ENCODE results near the gene LIPA.
"Not testable (repeated sequence)": the region's sequence is repeated elsewhere in the genome, so short reads cannot be mapped to it uniquely, and the experiment has no call there.

Gene LIPA

DNA sequence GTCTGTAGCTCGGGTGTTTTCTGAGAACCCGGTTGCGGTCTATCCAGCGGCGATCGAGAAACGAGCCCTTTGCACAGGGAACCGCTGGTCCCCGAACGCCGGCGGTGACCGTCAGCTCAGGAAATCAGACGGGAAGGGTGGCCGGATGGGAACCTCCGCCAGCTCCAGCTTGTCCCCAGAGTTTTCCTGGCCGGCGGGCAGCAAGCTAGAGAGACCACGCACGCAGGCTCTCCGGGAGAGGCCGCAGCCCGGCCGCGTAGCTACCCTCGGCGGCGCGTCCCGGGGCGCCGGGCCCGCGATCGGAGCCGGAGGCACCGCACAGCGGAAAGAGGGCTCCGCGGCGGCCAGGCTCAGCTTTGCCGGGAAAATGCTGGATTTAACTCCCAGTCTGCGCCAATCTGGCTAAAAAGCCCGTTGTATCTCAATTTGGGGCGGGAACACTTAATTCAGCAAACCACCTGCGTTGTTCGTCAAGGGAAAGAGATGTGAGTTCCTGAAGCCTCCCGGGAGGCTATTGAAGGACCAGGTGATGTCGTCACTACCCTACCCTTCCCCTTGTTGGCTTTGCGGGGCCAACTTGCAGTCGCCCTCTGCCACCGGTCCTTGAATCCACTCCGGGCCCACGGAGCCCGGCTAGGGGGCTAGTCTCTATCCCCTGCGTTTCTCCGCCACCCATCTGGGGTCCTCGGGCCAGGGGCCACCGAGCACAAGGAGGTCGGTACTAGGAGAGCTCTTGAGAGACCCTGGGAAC lies 43.6 kb downstream of the LIPA start:
- DNase-seq (ENCODE audit: low spot score): no peak

DNA sequence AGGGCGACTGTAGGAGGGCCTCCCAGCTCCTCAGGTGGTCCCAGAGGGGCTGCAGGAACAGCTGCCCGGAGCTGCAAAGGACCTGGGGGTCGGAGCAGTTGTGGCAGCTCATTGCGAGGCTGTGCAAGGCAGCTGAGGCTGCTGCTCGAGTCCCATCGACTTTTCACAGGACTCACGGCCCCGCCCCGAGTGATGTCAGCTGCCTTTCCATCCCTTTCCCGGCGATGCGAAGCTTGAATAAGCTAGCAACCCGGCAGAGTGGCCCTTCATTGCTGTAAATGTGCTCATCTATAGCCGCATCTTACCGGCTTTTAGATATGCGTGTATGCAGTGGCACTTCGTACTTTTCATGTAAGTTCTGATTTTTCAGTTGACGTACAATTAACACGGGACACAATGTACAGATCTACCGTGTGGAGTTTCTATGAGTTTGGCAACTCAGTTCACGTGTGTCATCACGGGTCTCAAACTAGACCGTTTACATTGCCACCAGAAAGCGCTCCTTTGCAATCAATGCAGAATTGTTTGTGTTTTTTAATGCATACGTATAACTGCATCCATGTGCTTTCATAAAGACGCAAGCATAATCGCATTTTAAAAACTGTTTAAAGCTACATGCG lies 44.3 kb downstream of the LIPA start, which contains the start of gene CH25H:
TSS of gene CH25H (minus strand) at position 137 of the 620 bp plus-strand sequence. CDS start at position 112, 25 bp downstream.
- DNase-seq (ENCODE audit: low spot score): peak; percentile 46

DNA sequence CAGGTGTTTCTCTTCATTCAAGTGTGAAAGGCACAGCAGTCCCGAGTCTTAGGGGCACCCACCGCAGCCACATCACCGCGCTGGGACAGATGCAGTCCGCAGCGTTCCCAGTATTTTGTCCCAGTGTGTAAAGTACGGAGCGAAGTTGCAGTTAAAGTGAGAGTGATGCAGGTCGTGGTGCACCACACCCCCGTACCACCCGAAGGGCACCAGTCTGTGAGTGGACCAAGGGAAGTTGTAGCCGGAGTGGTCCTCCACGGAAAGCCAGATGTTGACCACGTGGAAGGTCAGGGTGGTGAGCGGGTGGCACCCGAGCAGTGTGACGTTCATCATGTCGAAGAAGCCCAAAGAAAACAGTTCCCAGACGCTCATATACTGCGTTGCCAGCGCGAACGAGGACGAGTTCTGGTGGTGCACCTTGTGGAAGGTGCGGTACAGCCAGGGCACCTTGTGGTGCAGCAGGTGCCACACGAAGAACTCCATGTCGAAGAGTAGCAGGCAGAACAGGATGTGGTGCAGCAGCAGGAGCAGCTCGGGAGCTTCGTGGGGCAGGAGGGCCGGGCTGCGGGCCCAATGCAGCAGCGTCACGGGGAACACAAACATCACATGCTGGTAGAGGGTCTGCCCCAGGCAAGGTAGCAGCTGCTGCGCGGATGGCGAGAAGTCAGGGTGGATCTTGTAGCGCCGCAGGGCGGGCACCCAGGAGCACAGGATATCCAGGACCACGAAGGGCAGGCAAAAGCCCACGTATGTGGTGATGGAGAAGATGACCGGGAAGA lies 45.0 kb downstream of the LIPA start:
- DNase-seq (ENCODE audit: low spot score): peak; percentile 7

DNA sequence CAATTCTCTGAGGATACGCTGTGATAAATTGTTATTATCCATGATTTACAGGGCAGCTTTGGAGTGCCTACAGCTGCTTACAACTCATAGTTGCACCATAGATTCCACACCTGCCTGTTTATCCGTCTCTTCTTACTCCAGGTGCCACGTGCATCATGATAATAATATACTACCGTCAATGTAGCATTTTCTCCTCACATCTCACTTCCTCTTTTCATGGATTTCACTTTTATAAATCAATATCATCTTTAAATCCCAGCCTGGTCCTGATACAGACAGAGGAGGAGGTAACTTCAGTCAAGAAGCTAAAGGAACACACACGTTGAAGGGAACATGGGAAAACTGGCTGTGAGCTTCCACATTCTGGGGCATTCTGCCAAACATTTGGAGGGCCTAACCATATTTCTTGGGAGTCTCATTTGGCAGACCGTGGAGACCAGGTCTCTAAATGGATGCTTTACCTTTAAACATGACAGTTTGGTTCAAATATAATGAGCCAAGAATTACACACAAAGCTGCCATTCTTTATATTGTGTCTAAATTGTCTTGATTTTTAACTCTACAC lies 46.9 kb downstream of the LIPA start:
- no peak for DNase-seq (ENCODE audit: low spot score)

DNA sequence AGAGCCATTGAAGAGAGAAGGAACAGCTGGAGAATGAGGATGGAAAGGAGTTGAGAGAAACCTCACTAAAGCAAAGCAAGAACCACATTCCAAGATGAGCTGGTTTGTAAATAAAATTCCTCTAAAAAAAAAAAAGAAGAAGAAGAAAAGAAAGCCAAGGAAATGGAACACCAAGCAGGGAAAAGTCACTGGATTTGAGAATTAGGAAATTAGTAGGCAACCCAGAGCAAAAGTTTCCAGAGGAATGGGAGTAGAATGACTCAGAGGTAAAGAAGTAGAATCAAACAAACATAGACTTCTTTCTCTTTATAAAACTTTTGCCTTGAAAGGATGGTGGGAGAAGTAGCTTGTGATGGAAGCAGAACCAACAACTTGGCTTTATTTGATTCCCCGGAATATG lies 48.3 kb downstream of the LIPA start:
- no peak for DNase-seq (ENCODE audit: low spot score)

DNA sequence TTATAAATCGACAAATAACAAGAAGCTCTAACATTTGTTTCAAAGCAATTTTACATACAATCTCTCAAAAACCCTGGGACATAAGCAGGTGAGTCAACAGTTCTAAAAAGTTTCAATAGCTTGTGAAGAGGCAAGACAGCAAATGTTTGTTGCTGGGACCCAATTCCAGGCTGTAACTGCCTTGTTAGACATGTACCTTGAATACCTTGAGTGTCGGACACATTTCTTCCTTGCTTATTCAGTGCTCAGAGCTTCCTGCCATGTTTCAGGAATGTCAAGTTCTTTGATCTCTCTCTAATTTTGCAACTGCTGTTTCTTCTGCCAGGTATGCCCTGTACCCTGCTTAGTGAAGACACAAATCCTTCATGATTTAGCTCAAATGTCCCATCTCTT lies 49.5 kb downstream of the LIPA start:
- DNase-seq (ENCODE audit: low spot score): no peak

DNA sequence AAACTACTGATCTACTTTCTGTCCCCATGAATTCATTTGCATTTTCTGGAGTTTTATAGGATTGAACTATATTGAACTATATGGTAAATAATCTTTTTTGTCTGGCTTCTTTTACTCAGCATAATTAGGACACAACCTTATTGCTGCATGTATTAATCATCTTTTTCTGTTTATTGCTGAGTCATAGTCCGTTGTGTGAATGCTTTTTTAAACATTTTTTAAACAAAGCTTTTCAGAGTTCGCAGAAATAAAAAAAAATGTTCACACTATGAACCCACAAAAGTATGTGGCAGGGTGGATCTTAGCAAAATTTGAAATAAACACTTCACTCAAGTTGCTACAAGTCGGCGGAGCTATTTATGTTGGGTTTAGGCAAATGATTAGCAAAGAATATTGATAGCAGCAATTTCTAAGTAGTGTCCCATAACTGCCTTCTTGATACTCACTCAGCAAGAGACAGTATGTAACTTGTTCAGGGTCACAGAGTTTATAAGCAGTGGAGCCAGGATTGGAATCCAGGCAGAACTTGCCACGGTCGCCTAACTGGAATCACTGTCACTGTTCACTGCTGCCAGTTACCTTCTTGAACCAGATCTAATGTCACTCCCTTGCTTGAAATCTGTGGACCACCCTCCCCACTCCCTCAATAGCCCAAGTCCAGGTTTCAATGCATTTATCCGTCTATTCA lies 50.1 kb downstream of the LIPA start:
- no peak for DNase-seq (ENCODE audit: low spot score)

DNA sequence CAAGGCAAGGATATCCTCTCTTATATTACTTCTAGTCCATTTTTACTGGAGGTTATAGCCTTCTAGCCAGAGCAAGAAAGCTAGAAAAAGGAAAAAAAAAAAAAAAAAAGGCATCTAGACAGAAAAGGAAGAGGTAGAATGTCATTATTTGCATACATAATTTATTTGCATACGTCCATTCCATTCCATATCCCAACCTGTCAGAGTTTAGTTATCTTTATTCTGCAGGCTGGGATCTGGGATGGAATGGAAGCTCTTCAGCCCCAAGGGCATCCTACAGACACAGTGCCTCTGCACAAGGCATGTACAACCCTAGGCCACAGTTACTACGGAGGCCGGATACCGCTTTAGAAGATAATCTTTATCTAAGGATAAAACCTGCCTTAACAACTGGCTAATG lies 54.1 kb downstream of the LIPA start:
- DNase-seq (ENCODE audit: low spot score): no peak

DNA sequence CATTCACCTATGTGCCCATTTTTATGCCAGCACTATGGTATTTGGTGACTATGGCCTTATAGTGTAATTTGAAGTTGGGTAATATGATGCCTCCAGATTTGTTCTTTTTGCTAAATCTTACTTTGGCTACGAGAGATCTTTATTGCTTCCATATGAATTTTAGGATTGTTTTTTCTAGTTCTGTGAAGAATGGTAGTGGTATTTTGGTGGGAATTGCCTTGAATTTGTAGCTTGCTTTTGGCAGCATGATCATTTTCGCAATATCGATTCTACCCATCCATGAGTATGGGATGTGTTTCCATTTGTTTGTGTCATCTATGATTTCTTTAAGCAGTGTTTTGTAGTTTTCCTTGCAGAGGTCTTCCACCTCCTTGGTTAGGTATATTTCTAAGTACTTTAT lies 60.3 kb downstream of the LIPA start:
- DNase-seq (ENCODE audit: low spot score): not testable (repeated sequence)

DNA sequence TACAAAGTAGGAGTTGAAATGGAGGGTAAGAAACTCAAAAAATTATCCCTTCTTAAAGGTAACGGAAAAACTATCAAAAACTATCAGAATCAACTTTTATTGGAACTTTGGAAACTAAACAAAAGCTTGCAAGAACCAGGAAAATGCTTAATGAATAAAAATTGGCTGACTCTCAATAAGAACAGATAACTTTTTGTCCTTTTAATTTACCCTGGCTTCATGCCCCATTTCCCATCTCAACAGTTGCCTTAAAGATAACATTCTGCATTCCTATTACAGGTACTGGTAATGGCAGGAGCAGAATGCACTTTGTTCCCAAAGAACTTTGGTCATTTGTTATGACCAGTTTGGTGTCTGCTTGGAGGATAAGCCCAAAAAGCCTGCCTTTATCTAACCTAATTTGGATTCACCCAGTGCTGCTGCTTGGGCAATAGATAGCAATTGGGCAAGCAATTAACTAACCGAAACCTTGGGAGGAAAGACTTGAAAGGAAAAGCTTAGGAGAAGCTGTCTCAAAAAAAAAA lies 62.3 kb downstream of the LIPA start:
- no peak for DNase-seq (ENCODE audit: low spot score)

DNA sequence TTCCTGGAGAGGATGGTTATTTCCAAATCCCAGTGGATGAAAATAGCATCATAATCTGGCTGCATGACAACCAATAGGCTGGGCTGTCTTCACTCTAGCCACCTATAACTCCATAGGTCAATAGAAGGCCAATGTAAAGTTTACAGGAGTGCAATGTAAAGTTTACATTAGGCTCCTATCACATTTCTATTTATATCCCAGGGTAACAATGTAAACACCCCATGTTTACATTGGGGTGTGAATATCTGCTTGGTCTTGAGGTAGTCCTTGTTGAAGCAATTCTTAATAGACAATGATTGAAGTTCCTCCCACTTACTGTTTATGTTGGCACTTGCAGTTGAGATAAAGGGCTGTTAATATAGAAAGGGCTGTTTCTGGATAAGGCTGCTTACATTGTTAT lies 65.9 kb downstream of the LIPA start:
- DNase-seq (ENCODE audit: low spot score): no peak

DNA sequence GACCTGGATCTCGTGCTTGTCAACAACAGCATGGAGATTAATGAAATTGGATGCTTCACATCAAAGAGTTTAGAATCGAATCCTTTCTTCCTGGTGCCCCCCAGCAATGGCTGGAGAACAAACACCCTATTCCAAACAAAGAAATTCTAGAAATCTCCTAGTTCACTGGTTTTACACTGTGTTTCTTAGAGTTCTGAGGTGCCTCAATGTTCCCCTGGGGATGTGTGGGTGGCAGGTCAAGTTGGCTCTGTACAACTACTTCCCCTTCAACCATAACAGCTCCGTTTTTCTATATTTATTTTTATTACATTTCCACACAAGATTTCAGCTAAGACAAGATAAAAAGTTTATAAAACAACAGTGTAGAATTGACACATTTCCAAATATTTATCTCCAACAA lies 66.9 kb downstream of the LIPA start:
- DNase-seq (ENCODE audit: low spot score): no peak

DNA sequence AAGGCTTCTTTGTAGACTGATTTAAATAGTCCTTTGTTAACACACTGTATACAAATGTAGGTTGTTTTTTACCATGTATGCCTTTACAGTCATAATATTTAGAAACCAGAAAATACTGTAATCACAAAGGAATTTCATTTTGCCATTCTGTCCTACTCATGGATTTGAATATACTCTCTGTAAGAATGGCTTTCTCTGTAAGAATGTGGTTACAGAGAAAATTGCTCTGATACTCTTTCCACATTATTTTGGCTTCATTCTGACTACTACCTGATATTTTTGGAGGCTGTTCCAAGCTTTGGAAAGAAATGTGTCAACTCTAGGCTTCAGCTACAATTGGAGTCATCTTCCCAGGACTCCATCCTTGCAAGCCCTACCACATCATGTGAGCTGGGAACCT lies 68.0 kb downstream of the LIPA start:
- DNase-seq (ENCODE audit: low spot score): no peak

DNA sequence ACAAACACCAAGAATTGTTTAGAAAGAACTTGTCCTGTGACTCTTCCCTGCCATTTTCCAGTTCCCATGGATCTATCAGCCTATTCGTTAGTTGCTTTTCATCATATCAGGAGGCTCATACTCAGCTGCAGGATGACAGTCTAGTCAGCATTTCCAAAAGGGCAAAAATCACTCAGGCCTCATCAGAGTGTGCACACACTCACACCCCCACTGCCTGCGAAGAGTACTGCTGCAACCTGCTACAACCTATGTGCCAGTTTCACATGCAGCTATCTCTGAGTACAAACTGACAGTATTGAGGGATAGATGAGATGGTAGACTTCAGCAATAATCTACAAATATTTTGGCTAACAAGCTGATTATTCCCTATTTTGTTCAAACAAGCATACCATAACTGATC lies 68.7 kb downstream of the LIPA start:
- no peak for DNase-seq (ENCODE audit: low spot score)

DNA sequence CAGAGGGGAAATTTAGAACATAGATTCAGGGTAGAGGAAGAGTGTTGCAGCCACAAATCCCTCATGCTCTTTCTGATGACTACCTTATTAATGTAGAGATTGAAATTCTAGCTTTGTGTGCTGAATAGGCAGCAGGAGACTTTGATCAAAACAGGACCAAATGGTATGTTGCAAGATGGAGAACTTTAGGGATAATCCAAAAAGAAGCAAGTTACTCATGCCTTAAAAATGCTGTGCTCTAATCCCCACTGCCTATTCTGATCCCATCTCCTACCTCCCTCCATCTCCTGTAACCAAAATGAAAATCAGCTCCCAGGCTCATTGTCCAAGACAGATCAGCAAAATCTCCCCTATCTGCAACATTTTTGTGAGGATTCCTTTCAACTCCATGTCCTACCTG lies 75.8 kb downstream of the LIPA start:
- DNase-seq (ENCODE audit: low spot score): no peak

DNA sequence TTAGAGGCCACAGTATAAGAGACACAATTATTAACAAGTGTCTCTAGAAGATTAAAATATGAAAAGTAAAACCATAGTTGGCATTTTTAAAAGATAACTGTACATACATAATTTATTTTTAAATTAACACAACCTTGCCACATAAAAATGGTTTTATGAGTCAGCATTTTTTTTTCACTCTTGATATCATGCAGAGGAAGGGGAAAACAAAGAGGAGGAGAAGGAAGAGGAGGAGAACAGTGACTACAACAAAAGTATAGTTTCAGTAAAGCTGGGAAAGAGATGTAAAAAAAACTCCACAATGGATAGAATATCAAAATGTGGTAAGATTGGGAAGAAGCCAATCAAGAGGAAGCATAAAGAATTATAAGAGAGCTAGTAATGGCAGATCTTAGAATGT lies 78.5 kb downstream of the LIPA start:
- no peak for DNase-seq (ENCODE audit: low spot score)

DNA sequence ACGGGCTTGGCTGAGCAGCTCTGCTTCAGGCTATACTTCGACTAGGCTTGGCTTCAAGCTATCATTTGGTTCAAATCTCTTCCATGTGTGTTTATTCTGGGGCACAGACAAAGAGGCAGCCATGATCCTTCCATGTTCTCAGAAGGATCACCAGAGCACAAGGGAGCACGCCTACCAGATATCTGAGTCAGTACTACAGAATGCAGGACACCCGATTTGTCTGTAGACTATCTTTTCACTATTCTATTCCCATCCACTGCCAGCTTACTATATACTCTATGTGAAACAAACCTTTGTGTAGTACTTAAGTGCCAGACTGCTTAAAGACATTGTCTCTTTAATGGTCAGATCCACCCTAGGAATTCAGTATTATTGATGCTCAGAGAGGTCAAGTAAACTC lies 79.6 kb downstream of the LIPA start:
- DNase-seq (ENCODE audit: low spot score): no peak

DNA sequence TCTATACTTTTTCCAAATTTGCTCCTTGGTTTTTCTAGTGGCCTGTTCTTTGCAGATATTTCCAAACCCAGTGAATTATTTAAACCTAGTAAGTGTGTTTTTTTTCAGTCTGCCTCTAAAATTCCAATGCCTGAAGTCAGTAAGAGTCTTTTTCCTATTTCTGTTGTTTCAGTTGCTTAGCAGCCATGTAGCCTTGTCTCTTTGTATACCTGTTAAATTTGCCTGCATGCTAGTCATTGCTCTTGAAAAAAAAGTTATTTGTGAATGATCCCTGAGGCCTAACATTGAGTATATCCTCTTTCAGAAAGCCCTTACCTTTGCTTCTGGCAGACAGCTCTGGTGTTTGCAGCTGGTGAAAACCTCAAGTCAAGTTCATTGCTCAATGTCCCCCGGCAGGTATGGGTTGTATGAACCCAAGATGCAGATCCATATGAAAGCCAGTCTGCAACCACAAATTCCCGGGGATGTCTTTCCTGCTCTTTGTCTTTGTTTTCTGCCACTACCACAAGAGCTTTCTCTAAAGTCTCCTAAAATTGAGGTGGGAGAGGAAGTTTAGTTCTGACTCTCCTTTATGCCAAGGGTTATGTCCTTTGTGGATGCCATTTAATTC lies 80.2 kb downstream of the LIPA start:
- DNase-seq (ENCODE audit: low spot score): no peak

DNA sequence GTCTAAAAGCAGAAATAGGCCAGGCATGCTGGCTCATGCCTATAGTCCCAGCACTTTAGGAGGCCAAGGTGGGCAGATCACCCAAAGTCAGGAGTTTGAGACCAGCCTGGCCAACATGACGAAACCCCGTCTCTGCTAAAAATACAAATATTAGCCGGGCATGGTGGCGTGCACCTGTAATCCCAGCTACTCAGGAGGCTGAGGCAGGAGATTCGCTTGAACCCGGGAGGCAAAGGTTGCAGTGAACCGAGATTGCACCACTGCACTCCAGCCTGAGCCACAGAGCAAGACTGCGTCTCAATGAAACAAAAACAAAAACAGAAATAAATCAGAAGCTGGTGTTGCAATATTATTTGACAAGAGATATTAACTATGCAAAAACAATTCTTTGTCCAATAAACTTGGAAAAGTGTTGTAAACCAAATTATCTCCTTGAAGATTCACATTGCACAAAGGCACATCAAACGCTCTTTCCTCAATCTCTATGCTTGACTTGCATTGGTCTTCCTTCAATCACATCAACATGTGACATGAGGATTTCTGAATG lies 83.1 kb downstream of the LIPA start:
- not testable (repeated sequence) for DNase-seq (ENCODE audit: low spot score)

DNA sequence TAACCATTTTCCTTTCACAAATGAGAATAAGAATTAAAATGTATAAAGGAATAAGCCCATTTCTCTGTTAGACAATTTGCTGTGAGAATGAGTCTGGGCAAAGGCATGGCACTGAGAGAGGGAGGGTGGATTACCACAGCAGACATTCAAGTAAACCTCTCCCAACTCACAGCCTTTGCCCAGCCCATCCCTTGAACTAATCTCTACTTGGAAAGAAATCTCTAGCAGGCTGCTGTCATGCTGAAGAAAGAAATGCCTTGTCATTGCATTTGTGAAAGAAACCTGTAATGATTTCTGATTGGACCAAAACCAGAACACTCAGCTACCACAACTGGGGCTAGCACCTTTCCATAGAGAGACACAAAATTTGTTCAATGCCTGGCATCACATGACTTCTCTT lies 83.7 kb downstream of the LIPA start:
- no peak for DNase-seq (ENCODE audit: low spot score)

DNA sequence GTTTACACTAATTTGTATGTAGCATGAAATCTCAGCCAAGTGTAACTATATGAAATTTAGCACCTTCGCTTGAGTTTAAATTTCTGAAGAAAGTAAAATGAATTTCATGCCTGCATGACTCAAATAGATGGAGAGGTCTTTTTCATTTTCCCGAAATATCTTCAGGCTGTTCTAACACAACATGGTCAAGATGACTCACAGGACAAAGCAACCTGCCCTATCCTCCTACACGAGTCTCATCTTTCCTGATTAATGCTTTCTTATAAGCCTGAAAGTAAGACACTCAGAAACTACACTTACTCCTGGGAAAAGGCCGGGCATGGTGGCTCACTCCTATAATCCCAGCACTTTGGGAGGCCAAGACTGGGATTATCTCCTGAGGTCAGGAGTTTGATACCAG lies 85.7 kb downstream of the LIPA start:
- DNase-seq (ENCODE audit: low spot score): no peak
